HG03095 (cell line): ENCODE data around the gene NUDT8.
"Not testable (repeated sequence)": the region's sequence is repeated elsewhere in the genome, so short reads cannot be mapped to it uniquely, and the experiment has no call there.

Experiments used
- ATAC-seq: cut with Tn5 transposase; IDR thresholded peaks from one replicate; pipeline ENCODE4 v1.9.1; 2021; ENCODE audit warnings: moderate library complexity; ENCODE audit not compliant: unreplicated experiment

Gene NUDT8

DNA sequence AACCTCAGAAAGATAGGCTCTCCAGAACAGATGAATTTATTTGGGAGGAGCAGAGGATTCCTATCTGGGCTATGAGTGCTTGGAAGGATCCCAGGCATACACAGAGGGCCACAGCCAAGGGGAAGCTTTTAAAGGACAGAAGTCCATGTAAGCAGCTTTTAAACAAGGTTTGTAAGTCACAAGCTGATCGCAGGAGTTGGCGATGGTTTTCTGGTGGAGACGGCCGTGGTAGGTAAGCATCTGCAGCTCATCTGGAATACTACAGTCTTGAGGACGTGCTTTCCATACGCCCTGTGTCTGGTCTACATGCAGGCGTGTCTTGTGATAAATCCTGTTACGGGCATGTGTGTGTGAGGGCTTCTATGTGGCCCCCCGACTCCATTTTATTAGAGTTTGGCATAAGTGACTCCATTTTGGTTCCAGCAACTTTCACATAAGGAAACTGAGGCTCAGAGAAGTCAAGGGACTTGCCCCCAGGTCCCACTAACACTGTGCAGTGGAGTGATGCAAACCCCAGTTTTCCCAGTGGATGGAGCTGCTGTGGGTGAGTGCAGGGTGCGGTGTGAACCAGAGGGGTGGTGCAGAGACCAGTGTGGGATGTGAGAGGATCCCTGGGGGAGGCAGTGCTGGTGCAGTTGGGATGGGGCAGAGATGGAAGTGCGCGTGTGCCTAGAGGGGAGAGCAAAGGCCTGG, 32.6 kb upstream of the NUDT8 start:
- no peak for ATAC-seq

DNA sequence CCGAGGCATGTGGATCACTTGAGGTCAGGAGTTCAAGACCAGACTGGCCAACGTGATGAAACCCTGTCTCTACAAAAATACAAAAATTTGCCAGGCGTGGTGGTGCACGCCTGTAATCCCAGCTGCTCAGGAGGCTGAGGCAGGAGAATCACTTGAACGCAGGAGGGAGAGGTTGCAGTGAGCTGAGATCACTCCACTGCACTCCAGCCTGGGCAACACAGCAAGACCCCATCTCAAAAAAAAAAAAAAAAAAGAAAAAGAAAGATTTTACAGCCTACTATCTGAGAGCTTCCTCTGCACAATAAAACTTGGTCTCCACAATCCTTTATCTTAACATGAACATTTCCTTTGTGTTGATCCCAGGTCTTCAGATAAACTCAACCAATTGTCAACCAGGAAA, 31.0 kb upstream of the NUDT8 start:
- ATAC-seq = not testable (repeated sequence)

DNA sequence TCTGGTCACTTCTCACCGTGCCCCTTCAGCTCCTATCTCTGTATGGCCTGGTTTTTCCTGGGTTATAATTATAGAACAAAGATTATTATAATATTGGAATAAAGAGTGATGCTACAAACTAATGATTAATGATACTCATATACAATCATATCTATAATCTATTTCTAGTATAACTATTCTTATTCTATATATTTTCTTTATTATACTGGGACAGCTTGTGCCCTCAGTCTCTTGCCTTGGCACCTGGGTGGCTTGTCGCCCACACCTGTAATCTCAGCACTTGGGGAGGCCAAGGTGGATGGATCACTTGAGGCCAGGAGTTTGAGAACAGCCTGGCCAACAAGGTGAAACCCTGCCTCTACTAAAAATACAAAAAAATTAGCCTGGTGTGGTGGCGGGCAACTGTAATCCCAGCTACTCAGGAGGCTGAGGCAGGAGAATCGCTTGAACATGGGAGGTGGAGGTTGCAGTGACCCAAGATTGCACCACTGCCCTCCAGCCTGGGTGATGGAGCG, 30.0 kb upstream of the NUDT8 start:
- not testable (repeated sequence) for ATAC-seq

DNA sequence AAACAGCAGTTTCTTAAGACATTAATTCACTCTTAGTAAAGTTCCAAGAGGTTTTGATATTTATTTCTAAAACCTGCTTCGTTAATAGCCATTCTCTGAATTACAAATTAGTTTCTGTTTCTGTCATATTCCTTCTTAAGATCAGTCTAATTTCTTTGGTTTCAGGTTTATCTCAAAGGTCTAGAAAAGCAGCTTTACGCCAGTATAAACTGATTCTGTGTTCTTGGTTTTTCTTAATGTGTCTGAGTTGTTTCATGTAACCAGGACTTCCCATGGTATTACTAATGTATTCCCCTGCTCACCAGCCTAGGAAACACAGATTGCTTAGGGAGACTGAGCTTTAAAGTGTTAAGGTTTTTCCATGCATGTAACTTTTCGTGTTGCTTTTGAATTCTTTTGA, 27.6 kb upstream of the NUDT8 start:
- no peak for ATAC-seq

DNA sequence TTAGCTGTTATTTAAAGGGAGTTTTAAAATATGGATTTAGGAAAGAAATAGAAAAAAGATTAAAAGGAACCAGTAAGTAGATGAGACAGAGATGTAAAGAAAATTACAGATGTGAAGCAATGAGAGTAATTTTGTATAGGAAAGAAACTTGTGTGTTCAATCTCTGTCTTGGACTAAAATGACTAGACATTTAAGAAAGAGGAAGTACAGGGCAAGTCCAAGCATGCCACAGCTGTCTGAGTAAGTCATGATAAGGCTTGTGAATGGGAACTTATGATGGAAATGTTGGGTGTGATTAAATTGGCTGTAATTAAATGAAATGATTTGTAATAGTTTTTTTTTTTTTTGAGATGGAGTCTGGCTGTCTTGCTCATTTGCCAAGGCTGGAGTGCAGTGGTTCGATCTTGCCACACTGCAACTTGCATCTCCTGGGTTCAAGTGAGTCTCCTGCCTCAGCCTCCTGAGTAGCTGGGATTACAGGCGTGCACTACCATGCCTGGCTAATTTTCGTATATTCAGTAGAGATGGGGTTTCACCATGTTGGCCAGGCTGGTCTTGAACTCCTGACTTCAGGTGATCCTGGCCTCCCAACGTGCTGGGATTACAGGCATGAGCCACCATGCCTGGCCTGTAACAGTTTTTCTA, 26.7 kb upstream of the NUDT8 start:
- ATAC-seq = no peak

DNA sequence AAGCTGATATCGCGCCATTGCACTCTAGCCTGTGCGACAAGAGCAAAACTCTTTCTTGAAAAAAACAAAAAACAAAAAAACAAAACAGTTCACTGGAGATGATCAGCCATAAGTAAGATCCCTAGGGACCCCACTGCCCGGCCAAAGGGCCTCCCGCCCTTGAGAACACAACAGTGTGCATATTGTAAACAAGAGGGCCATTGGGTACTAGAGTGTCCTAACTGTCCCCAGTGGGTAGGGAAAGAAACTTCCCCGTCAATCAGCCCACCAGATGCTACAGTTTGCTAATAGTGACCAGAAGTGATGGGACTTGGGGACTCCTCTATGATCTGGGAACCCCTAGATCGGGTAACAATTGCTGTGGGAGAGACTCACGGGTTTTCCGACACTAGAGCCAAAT, 24.5 kb upstream of the NUDT8 start:
- no peak for ATAC-seq

DNA sequence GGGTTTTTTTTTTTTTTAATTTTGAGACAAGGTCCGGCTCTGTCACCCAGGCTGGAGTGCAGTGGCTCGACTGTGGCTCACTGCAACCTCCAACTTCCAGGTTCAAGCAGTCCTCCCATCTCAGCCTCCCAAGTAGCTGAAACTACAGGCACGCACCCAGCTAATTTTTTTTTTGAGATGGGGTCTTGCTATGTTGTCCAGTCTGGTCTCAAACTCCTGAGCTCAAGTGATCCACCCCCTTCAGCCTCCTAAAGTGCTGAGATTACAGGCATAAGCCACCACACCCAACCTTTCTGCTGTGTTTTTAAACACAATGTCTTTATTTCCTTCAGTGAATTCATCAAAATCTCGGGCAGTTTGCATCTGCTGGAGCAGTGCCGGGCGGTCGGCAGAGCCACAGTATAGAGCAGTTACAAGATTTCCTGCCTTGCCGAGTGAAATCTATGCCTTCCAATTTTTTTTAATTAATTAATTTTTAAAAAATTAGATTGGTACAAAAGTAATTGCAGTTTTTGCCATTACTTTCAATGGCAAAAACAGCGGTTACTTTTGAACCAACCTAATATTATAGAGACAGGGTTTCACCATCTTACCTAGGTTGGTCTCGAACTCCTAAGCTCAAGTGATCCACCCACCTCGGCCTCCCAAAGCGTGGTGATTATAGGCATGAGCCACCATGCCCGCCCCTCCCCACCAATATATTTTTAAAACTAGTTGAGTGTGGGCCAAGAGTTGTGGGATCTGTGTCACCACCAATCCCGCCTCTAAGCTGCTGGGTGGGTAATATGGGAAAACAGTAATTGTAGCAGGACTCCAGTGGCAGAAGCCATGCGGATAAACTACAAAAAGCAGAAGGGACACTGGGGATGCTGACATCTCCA, 23.5 kb upstream of the NUDT8 start:
- no peak for ATAC-seq

DNA sequence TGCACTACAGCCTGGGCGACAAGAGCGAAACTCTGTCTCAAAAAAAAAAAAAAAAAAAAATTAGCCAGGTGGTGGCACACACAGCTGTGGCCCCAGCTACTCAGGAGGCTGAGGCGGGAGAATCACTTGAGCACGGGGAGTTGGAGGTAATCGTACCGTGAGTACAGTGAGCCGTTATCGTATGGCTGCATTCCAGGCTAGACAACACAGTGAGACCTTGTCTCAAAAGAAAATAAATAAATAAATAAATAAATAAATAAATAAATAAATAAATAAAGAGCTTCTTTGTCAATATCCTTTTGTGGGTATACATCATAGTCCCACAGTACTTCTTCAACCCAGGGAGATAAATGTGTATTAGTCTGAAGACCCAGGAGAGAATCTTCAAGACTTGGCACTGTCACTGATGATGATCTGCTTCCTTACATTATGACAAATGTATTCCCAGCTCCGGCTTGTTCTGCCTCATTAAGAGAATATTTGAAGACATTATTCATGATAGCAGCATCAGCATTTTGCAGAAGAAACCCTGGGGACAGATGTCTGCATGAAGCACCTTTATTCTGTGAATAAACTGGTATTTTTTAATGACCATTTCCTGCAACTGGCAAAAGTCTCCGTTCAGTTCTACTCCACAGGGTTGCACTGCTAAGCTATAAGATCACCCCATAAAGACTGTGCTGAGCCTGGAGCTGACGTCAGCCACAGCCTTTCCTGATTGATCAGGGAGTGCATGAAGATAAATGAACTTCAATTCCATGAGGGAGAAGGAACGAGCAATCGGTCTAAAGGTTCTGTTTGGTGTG, 22.4 kb upstream of the NUDT8 start:
- no peak for ATAC-seq

DNA sequence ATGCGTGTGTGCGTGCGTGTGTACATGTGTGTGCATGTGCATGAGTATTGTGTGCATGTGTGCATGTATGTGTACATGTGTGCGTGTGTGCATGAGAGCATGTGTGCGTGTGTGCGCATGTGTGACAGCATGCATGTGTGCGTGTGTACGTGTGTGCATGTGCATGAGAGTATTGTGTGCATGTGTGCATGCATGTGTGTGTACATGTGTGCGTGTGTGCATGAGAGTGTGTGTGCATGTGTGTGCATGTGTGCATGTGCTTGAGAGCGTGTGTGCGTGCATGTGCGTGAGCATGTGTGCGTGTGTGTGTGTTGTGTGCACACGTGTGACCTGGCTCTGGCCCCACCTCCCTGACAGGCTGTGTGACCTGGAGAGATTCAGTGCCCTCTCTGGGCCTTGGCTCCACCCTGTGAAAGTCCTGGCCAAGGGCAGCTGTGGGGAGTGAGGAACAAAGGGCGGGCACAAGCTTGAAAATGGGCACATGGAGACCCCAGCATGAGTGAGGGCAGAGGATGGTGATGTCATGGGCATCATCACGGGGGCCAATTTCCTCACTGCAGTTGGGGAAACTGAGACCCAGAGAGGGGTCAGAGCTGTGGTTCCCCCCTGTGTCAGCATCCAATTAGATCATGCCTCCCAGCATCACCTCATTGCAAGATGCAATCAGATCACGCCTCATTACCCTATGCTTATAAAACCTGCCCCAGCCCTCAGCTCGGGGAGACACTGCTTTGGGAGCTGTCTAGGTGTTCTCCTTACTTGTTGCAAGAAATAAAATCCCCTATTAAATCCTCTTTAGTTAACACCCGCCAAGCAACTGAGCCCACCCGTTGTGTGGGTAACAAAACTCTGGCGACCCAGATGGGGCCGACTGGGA, 20.1 kb upstream of the NUDT8 start:
- ATAC-seq = no peak

DNA sequence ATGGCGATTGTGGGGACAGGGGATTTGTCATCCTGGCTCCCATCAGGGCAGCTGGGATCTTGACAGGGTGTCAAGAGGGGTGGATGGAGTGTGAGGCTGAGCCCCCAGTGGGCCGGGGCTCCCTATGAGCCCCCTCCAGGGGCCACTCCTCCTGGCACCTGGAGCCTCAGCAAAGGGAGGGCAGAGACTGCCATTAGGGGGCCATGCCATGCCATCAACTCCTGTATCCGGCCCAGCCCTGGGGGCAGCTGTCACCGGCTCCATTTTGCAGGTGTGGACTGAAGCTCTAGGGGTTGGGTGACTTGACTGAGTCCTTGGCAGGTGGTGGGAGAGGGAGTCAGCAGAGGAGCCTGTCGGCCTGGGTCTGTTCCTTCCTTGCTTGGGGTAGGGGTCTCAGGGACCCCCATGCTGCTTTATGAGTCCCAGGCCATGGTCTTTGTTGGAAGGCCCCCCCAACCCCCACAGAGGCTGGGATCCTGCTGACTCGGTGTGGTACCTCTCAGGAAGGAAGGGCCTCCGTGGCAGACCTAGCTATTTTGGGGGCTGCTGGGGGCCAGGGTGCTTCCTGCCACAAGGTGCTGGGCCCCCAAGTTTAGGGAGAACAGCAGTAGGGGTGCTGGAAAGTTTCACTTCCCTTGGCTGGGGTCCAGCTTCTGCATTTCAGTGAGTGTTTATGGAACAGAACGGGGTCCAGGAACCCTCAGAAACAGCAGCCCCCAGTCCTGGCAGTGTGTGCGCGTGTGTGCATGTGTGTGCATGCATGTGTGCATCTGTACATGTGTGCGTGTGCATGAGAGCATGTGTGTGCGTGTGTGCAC, 19.3 kb upstream of the NUDT8 start:
- ATAC-seq = no peak

DNA sequence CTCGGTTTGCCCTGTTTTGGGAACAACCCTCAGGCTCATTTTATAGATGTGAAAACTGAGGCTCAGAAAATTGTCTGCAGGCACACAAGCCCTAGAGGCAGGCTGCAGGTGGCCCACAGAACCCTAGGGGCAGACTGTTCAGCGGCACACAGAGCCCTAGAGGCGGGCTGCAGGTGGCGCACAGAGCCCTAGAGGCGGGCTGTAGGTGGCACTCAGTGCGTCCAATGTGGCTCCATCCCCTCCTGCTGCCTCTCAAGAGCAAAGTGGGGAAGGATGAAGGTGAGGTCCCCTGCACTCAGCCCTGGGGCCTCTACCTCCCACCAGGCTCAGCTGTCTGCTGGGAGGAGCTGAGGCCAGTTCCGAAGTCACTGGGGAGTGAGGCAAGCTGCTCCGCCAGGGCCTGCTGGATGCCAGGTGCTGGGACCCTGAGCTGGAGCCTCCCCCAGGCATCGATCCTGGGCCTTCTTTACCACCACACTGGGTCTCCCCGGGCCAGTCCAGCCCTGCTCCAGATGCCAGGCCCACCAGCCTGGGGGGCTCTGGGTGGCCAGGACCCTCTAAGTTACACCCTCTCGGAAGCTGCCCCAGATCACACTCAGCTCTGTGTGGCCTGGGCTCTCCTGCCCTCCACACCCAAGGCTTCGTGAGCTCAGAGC, 18.5 kb upstream of the NUDT8 start:
- no peak for ATAC-seq

DNA sequence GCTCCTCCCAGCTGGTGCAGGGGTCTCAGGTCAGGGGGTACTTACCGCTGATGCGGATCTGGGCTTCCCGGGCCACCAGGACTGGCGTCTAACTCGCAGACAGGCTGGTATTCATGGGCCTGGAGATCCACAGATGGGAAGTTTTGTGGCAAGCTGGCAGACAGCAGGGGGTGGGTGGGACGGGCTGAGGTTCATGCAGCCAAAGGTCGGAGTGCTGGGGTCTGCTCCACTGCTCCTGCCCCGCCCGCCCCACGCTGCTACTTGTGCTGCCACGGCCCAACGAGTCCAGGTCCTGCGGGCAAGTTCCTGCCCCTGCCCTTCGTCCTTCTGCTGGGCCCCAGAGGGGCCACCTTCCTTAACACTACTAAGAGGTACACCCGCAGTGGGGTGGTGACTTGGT, 17.7 kb upstream of the NUDT8 start:
- no peak for ATAC-seq

DNA sequence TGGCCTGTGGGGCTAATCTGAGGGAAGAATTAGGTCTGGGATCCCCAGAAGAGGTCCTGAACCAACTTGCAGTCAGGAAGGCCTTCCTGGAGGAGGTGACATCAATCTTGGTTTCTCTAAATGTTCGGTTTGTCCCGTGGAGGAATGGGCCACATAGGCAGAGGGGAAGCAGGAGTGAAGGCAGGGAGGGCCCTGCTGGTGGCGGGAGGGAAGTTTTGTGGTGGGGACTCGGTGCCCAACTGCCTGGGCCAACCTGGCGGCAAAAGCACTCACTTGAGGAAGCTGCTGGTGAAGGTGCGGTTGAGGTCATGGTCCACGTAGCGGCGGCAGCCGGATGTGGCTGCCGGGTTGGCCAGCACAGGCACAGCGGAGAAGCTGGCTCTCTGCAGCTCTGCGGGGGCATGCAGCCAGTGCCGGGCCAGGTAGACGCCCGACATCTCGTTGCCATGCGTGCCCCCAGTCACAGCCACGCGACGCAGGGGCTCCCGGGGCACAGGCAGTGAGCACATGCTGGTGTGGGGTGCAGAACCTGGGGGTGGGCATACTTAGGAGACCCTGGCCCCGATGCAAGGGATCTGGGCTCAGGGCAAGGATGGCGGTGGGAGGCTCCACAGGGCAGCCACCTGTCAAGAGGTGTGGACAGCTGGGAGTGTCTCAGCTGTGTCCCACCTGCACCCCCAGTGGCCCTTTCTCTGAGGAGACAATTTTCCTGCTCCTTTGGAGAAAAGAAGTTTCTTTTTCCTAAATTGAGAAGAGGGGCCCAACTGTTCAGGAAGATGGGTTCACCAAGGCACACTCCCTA, 17.0 kb upstream of the NUDT8 start:
- ATAC-seq = no peak

DNA sequence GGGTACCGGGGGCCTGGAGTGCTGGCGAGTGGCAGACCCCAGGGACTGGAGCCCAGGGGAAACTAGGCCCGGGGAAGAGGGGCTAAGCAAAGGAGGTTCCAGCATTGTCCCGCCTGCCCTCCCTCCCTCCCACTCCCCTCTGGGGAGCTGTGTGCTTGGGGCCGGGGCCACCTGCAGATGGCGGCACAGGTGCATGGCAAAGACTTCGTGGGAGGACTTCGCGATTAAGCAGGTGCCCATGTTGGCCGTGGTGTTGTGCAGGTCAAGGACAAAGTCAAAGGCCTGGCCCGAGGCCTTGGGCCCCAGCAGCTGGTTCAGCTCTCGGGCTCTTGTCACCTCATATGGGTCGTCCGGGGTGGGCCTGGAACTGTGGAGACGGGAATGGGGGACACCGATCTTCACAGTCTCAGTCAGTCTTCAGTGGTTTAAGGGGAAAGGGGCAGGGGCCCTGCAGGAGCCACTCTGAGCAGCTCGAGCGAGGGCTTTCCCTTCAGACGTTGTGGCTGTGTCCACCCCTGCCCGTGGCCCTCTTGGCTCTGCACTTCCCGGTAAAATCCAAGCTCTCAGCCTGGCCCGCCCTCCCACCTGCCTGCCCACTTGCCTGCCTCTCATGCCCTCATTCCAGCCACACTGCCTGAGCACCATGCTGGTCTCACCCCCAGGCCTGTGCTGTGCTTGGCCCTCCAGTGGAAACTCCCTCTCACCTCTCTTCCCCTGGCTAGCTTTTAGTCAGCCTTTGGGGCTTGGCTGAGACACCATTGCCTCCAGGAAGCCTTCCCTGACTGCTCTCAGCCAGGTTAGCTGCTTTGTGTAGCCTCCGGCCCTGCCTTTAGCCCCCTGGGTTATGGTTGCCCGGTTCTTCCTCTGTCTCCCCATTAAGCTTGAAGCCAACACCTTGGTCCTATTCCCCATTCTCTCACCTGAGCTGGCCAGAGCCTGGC, 16.1 kb upstream of the NUDT8 start:
- no peak for ATAC-seq

DNA sequence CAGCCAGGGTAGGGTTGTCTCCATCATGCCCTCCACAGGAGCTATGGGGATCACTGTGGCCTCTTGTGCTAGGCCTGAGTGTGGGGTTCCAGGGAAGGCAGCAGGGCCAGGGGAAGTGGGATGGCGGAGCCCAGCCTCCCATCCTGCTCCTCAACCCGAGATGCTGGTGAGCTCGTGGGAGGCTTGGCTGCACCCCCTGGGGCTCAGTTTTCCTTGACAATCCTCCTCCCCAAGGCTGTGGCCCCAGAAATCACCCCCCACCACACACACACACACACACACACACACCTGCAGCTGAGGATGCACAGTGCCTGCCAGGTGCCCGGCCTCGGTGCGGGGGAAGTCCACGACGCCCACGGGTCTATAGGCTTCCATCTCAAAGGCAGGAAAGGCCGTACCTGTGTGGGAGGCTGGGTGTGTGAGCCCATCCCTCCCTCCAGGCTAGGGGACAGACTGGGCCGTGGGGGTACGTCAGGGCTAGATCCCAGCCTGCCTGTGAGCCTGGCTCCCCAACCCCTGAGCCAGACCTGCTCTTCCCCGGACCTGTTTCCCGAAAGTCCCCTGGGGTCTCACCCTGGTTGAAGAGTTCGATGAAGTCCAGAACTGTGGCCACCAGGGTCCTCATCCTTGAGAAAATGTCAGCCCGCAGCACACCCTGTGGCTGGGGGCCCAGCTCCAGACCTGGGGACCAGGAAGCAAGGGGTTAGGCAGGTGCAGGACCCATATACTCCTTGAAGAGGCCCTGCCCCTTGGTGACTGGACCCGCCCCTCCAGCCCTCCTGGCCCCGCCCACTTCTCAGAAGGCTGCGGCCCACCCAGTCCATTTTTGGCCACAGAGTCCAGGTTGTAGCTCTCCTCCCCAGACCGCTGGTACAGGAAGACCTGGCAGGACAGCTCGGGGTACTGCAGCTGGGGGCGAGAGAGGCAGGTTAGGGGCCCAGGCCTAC, 15.0 kb upstream of the NUDT8 start:
- ATAC-seq = no peak

DNA sequence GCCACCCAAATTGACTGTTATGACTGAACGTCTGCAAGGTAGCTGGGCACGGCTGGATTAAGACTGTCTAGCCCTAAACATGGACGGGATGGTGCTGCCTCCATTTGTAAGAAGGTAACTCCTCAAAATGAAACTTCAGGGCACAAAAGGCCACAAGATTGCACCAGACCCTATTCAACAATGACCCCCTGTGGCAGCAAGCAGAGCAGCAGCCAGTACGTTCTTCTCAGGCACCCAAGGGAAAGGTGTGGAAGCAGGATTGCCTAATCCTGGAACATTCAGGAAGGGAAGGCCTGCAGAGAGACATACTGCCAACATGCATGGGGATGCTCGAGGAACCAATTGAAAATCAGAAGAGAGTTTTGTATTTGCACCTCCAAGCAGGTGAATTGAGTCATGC, 14.3 kb upstream of the NUDT8 start:
- ATAC-seq = no peak
